Measurements from ENCODE around the gene SERPINB10. TPM values are rescaled to one million over a fixed set of nuclear protein-coding genes. Genes with fewer than 3 reads are reported as not detected.

SERPINB10 gene
- total and polyA plus RNA-seq, 2 of the 8 experiments (the other 6 are each of a cell fraction or from before 2014, with no cell fraction given): not detected

GRCh38 chr18:63859781-63860475 is 47.8 kb upstream of the SERPINB10 start:
- H2BK12ac ChIP-seq (ENCODE audit: low read depth, low read length): no peak overlapping the region
- no peak overlapping the region for H3K4me3 ChIP-seq (ENCODE audit: extremely low read depth in 1 of 4, insufficient read depth in 2 of 4, low read depth in 3 of 4, low read length in 4 of 4)
- H2BK20ac ChIP-seq (ENCODE audit: low read length): no peak overlapping the region
- TF ChIP-seq RFX5 (IDR thresholded peaks at IDR 0.05; ENCODE audit: borderline replicate concordance, low read depth, low read length): no peak
- no peak for TF ChIP-seq USF2 (IDR thresholded peaks at IDR 0.05; ENCODE audit: low read length)
- TF ChIP-seq FOSL1 (IDR thresholded peaks at IDR 0.05; ENCODE audit: insufficient read depth, low read depth, low read length): no peak
- no peak for TF ChIP-seq EP300 (IDR thresholded peaks at IDR 0.05; ENCODE audit: borderline replicate concordance in 1 of 2, low read depth in 2 of 2, low read length in 2 of 2)
- no peak for TF ChIP-seq SUZ12 (IDR thresholded peaks at IDR 0.05; ENCODE audit: low read length)
- no peak for TF ChIP-seq CBX5 (IDR thresholded peaks at IDR 0.05; ENCODE audit: low read depth, low read length)
- no peak for TF ChIP-seq ATF2 (IDR thresholded peaks at IDR 0.05; ENCODE audit: low read length)
- TF ChIP-seq YY1 (IDR thresholded peaks at IDR 0.05; ENCODE audit: low read depth, low read length): no peak
- TF ChIP-seq MAX (IDR thresholded peaks at IDR 0.05): no peak
- TF ChIP-seq CEBPB (IDR thresholded peaks at IDR 0.05; ENCODE audit: low read depth, low read length): no peak

More at GRCh38 chr18:63859781-63860475, 47.8 kb upstream of the SERPINB10 start:
- Histone ChIP-seq H2BK5ac (ENCODE audit: low read depth, low read length) (no peak overlapping the region), H3K56ac (replicated peaks; ENCODE audit: insufficient read length, low read depth, low read length) (no peak overlapping the region), H3K4ac (replicated peaks; ENCODE audit: insufficient read length, low read depth, low read length) (no peak overlapping the region), H3K9ac (replicated peaks in 1 of 4; ENCODE audit: extremely low read depth in 1 of 4, low read depth in 3 of 4, low read length in 3 of 4) (no peak overlapping the region), H3K23ac (ENCODE audit: insufficient read length) (no peak overlapping the region), H3K27me3 (replicated peaks in 1 of 4; ENCODE audit: control insufficient read depth in 3 of 4, extremely low read depth in 1 of 4, insufficient read depth in 3 of 4, low read length in 3 of 4) (no peaks in the 10 kb centered on the region), H3K4me1 (replicated peaks in 1 of 4; ENCODE audit: control insufficient read depth in 3 of 4, insufficient read depth in 4 of 4, low read length in 3 of 4) (no peaks in the 10 kb centered on the region), H2BK15ac (ENCODE audit: low read length) (no peak overlapping the region), H3K79me1 (ENCODE audit: low read depth, low read length) (no peaks in the 10 kb centered on the region), H4K91ac (replicated peaks; ENCODE audit: insufficient read length, low read length) (no peak overlapping the region), H3K14ac (ENCODE audit: insufficient read length) (no peak overlapping the region), H3K9me3 (ENCODE audit: insufficient read depth in 2 of 2, low read depth in 1 of 2, low read length in 1 of 2) (no peaks in the 10 kb centered on the region), H4K5ac (ENCODE audit: insufficient read length, low read depth, low read length) (no peak overlapping the region), H3K36me3 (ENCODE audit: control insufficient read depth in 2 of 4, insufficient read depth in 4 of 4, low read length in 3 of 4) (no peaks in the 10 kb centered on the region), H3K79me2 (ENCODE audit: control insufficient read depth in 1 of 2, insufficient read depth in 2 of 2, low read length in 2 of 2) (no peaks in the 10 kb centered on the region), H4K20me1 (replicated peaks in 1 of 2; ENCODE audit: control insufficient read depth in 1 of 2, insufficient read depth in 2 of 2, low read length in 2 of 2) (no peaks in the 10 kb centered on the region), H2BK120ac (replicated peaks; ENCODE audit: low read depth, low read length) (no peak overlapping the region), H3K27ac (ENCODE audit: low read depth, low read length) (no peak overlapping the region), H2AFZ (ENCODE audit: low read length) (no peak overlapping the region), H2AK5ac (ENCODE audit: low read depth, low read length) (no peak overlapping the region), H3K18ac (ENCODE audit: extremely low read depth, low read length) (no peak overlapping the region), H3K4me2 (ENCODE audit: insufficient read depth in 1 of 2, low read depth in 2 of 2, low read length in 2 of 2) (no peak overlapping the region), H3K23me2 (ENCODE audit: low read depth, low read length) (no peaks in the 10 kb centered on the region), H4K8ac (ENCODE audit: extremely low read depth, insufficient read depth, low read length) (no peak overlapping the region)
- WGBS, 2 experiments (ENCODE audit: extremely low coverage in 1 of 2, insufficient coverage in 1 of 2, insufficient read length in 1 of 2, insufficient replicate concordance in 2 of 2, low coverage in 1 of 2, low lambda C conversion rate in 2 of 2, missing lambda C conversion rate in 1 of 2): 83% methylated on average over 2 of the region's 2 CpGs; no CpG with 5 or more reads in 1 of the 2 experiments
- POLR2A ChIA-PET (ENCODE audit: partially characterized antibody): no interaction called here
- DNase-seq (ENCODE audit: low read depth in 1 of 2, low spot score in 2 of 2) (no peak), FAIRE-seq (no peak)
- CTCF ChIA-PET (ENCODE audit: partially characterized antibody): interaction anchor here (1.1 to 2.0 kb wide), 4 partner anchors 12 to 355 kb away, joined by 3 to 5 read pairs (median 4); no protein-coding TSS in a partner anchor

All from H1 (cell line).